ENCODE data around the gene MACROH2A1.

MACROH2A1 gene

DNA sequence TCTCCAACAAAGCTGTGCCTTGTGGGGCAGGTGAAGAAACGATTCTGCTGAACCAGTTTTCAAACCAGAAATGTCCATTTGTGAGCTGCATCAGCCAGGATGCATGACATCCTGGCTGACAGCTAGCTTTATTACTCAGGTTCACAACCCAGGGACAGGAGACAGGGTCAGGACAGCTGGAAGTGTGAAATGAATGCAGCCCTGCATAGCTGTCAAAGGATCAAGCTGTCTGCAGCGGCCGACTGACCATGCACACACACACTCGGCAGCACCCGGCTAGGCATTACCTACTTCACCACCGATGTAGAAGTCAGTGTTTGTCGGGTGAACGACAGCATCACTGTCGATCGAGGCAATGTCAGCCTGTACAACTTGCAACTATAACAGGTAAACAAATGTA, 48.5 kb downstream of the MACROH2A1 start:
- no peak for DNase-seq

DNA sequence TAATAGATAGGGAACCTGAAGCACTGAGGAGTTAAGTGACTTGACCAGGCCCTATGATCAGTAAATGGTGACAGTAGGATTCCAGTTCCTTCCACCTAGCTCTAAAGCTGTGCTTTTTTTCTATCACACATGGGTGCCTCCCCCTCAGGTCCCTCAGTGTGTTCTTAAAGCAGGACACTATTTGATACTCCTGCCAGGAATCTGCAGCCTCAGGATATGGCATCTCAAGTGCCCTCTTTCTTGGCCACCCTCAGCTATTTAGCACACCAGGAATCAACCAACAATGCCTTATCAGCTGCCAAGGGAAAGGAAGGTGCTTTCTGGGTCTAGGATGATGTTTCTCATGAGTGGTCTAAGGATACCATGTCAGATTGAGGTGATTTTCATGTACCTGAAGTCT, 49.1 kb downstream of the MACROH2A1 start:
- no peak for DNase-seq

DNA sequence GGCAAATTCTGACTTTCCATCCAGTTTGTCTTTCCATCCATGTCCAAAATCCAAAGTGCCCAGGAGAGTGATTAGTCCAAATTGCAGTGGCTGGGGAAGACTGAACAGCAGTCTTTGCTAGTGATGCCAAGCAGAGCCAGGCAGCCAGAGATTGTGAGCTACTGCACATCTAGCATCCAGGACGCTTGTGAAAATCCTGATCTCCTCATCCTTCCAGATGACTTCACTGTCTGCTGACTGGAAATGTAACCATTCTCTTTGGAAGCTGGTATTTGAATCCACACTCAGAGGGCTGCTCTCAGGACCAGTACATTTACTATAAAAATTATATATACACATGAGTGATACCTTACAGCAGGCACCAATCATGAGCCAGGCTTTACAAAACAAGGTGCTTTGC, 49.6 kb downstream of the MACROH2A1 start:
- DNase-seq: no peak

- no peak for DNase-seq
Observed at GRCh38 chr5:135348918-135349317, 50.1 kb downstream of the MACROH2A1 start.

DNA sequence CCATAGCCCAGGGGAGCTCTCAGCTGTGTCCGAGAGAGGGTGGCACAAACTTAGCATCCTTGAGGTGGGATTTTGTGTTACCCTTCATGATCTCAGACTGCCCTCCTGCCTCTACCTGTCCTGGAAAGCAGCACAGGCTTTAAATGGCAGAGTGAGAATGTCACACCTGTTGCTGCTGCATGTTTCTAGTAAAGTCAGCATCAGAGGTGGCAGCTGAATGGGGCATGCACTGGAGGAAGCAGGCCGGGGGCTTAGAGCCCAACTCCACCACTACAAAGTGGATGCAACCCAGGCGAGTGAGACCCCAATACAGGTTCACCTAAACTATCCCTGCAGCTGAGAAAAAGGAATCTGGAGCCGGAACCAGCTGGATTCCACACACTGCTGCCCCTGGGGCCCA, 51.6 kb downstream of the MACROH2A1 start:
- no peak for DNase-seq

DNA sequence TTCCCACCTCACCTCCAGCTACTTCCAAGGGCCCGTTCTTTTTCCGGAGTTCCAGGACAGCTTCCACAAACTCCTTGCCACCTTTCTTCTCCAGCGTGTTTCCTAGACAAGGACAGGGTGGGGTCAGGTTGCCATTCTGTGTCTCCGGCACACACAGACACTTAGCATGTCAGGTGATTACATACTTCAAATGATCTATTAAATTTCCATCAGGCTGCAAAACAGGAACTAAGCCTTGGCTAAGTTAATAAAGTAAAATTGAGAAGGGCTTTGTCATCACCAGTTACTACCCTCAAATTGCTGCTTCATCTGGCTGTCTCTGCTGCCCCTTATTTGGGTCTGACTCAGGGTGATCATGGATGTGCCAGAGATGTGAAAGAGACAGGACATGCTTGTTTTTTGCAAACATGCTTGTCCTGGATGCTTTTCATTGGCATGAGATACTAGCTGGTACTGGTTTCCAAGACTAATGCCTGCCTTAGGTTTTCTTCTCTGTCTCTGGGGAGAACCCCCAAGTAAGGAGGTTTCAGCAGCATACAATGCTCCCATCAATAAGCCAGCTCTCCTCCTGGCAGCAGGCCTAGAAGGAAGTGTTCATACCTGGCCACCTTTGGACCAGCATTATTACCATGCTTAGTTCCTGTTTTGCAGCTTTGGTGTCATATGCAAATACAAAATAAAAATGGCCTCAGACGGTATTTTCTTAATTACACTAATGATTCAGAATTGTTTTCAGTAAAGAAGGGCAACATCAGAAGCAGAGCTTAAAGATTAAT, 52.9 kb downstream of the MACROH2A1 start:
- no peak for DNase-seq

DNA sequence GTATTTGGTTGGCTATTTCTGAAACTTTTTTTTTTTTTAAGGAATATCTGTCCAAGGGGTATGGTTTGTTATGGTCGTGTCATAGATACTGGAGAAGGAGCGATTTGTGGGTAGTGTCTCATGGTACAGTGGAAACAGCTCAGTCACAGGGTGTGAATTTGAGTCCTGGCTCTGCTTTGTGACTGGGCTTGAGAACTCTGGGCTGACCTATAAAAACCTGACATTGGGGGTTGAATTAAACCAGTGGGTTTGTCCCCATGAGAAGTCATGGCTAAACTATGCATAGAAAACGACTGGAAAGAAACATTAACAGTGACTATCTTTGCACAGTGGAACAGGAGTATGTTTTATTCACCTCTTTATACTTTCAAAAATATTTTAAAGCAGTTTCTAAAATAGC, 54.7 kb downstream of the MACROH2A1 start:
- no peak for DNase-seq

GRCh38 chr5:135343413-135343812, 55.6 kb downstream of the MACROH2A1 start:
- no peak for DNase-seq

DNA sequence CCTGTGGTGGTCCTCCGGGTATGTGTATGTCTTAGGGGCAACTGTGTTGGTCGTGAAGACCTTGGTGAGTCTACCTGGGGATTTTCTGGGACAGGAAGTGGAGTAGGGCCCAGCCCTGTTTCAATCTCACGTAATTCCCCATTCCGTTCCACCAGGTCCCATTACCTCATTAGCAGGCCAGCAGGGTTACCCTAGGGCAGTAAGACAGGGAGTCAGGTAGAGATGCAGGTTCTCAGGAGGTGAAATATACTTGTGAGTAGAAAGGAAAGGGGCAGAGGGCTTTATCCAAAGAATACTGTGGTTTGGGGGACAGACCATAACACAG, 56.5 kb downstream of the MACROH2A1 start:
- no peak for DNase-seq

GRCh38 chr5:135341696-135342550, 57.1 kb downstream of the MACROH2A1 start:
- DNase-seq: no peak

GRCh38 chr5:135341016-135341666, 57.9 kb downstream of the MACROH2A1 start:
- DNase-seq: no peak

DNA sequence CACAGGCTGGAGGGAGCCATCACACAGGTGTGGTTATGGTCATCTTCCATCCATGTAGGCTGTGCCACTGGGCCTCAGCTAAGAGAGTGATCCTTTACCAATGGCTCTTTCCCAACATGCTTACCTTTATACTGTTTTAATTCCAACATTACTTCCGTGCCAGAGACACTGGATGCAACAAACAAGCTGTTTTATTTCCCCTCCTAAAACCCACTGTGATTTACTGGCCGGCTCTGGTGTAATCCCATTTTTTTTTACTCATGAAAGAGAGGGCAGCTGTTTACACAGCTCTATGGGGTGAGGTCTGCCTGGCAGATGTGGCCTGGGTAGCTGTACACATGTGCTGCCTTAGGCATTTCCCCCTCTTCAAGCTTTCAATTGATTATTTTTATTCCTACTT, 58.5 kb downstream of the MACROH2A1 start:
- no peak for DNase-seq

DNA sequence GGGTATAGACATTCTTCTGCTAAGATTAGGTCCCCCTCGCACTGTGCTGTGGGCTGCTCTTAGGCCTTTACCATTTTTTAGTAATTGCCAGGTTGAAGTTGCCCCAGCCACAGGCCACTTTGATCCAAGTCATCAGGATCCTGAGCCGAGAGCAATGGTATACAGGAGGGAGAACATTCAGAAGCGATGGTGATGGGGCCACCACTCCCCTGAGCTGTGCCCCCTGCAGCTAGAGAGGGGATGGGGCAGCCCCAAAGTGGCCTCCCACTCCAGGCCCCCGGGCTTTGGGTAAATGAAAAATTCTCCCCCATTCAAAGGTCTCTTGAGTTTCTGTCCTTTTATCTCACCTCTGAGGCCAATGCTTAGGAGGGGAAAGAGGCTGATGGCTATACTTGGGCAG, 59.4 kb downstream of the MACROH2A1 start:
- DNase-seq: no peak

DNA sequence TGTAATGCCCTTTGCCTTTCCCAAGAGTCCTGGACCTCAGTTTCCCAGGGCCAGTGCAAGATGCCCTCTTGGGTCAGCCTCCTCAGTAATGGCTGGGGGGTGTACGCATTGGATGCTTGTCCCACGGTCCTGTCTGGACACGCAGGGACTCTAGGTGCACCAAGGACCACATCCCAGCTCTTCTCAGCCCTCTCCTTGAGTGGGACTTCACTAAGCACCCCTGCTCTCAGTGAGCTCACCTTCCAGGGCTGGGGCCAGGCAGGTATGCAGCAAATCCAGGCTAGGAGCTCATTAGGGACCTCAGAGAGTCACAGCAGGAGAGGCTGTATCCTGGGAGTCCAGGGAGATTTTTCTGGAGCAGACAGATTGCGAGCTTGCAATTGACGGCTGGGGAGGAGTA, 59.8 kb downstream of the MACROH2A1 start:
- DNase-seq: no peak

GRCh38 chr5:135337064-135337463, 62.0 kb downstream of the MACROH2A1 start:
- DNase-seq: no peak

DNA sequence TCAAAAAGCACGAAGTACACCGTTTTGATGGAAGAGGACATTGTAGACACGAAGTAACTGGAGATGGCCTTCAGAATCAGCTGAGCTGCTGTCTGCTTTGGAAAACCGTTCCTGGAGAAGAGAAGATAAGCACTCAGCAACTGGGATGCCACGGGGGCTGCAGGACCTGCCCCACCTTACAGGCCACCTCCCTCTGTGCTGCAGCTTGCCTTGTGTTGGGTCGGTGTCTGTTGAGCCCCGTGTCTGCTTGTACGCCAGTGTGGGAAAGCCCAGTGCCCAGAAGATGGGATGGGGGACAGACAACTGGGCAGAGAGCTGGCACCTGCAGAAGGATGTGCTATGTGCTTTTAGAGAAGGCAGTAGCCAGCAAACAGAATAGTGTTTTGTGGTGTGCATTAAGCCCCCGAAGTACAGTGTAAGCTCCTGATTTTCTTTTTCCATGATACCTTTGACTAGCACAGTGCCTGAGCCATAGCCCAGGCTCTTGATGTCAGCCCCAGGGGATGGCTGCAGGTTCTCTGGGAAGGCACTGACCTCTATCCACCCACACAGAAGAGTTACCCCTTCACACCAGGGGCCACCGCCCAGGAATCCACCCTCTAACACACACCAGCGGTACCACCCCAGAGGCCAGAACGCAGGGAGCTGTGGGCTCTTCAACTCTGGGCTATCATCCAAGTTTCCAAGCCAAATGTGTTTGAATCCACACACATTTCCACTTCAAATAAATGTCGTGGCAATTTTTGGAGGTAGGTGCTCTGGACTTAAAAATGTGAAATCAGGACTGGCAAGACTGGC, 63.8 kb downstream of the MACROH2A1 start:
- DNase-seq: no peak

- no peak for DNase-seq
Observed at GRCh38 chr5:135333732-135334515, 65.1 kb downstream of the MACROH2A1 start.

GRCh38 chr5:135332519-135333150, 66.4 kb downstream of the MACROH2A1 start:
- peak; percentile 27 for DNase-seq

DNA sequence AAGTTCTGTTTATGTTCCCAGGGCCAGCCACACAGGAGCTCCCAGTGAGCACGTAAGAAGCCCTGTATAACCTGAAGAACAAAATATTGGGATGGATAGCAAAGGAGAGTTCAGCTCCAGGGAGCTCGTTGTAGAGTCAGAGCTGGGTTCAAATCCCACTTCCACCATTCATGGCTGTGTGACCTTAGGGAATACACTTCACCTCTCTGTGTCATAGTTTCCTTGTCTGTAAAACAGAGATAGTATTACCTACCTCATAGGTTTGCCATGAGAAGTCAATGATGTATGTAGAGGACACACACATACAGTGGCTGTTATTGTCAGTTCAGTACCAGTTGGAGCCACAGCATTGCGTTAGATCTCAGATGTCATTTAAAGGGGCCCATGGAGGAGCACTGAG, 67.4 kb downstream of the MACROH2A1 start:
- no peak for DNase-seq

DNA sequence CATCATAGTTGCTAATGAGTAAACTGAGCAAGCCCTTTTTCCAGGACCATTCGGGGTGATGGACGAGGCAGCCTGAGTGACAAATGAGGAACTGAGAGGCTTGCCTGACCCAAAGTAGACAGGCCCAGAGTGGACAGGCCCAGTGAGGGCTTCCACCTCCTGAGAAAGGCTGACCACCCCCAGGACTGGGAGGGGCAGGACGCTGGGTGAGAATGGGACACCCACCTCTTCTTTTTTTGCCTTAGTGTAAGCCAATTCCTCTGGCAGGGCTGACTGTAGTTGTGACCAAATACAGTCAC, 68.3 kb downstream of the MACROH2A1 start:
- DNase-seq: no peak

DNA sequence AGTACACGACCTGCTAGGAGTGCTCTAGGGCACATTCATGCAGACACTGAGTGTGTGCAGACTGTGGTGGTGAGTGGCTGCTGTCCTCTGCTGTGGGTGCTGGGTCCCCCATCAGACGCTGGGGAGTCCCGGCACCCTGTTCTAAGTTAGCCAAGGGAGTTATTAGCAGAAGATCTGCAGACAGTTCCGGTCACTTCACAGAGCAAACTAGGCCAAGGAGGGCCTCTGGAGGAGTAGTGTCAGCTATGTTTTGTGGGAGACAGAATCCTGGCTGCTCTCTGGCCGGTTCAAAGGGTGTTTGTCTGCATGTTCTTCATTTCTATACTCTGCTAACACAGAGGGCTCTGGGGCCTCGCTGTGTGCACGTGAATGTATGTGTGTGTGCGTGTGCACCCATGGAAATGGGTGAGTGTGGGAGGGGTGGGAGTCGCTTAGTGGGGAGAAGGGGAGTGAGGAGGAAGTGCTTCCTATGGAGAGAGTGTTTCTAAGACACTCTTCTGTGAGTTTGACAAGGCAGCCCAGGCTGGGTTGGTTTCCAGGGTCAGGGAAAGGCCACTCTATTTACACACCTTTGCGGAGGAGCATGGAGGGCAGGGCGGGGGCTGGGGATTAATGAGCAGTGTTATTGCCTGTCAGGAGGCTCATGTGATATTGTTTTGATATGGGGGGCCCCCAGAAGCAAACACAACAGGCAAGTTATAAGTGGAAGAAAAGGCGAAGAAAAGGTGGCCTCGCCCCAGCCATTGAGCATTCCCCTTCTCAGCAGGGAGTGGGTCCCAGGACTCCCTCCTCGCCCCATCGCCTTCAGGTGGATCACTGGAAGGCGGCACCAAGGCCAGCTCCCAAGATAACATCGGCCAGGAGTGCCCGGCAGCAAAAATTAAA, 68.9 kb downstream of the MACROH2A1 start:
- no peak for DNase-seq
